Non-pigmented ciliary epithelial cell (primary cell): ENCODE measurements around the gene USH2A.

ENCODE experiments used
- DNase-seq: peaks from one replicate; pipeline ENCODE4 v3.0.0-alpha.2; 2010; ENCODE audit warnings: low read depth

The USH2A gene

GRCh38 chr1:215704089-215704860 is 719.0 kb downstream of the USH2A start:
- no peak for DNase-seq

DNA sequence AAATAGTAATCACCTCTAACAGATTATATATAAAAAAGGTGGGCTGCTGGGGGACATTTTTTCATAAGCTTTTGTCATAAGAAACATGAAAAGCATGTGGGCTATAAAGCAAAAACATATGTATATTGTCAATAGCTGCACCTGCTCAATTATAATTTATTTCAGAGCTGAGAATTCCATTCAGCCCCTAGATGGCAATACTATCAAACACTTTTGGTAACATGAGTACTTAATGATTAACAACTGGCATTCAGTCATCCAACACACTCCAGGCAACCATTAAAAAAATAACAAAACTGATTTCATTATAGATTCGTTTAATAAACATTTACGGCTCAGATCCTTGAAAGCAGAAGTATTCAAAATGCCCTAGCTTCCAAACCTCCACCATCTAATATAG is 741.0 kb downstream of the USH2A start:
- DNase-seq = no peak

DNA sequence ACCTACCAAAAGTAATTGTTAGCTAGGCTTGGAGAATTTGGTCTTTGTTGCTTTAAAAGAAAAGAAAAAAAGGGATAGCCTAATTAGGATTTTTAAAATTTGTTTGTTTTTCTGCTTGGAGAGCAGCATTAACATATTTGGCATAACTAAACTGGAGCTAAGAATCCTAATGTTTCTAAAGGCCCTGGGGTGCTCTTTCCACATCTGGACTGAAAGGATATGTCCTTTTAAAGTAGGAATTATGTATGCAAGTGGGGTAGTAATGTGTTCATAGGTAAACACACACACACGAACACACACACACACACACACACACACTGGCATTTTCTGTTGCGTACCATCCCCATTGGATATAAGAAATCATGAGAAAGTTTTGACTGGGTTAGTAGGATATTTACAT is 742.2 kb downstream of the USH2A start:
- no peak for DNase-seq

- DNase-seq = no peak
Observed at GRCh38 chr1:215679231-215679630, 744.0 kb downstream of the USH2A start.

DNA sequence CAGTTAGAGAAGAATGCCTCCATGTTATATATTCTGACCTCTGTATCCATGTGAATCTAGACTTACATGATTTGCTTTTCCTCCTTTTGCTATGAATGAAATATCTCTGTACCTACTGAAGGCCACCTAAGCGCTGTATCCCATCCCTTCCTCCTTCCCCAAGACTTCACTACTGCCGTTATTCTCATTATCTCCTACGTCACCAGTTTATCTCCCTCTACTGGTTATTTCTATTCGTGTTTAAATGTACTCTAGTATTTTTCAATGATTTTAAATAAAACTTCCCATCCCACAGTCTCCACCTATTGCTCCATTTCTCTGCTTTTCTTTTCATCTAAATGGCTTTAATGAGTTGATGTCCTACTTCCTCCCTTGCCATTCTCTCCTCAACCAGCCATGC is 746.1 kb downstream of the USH2A start:
- DNase-seq = no peak

- DNase-seq = no peak
Observed at GRCh38 chr1:215673943-215674342, 749.3 kb downstream of the USH2A start.

GRCh38 chr1:215672482-215672881 is 750.8 kb downstream of the USH2A start:
- DNase-seq = no peak

GRCh38 chr1:215669806-215670491 is 753.3 kb downstream of the USH2A start:
- no peak for DNase-seq

GRCh38 chr1:215667761-215668160 is 755.5 kb downstream of the USH2A start:
- no peak for DNase-seq

- DNase-seq = peak; percentile 26
Observed at GRCh38 chr1:215665215-215665614, 758.0 kb downstream of the USH2A start.

GRCh38 chr1:215661033-215661432 is 762.2 kb downstream of the USH2A start:
- no peak for DNase-seq

- no peak for DNase-seq
Observed at GRCh38 chr1:215660259-215660658, 763.0 kb downstream of the USH2A start.

DNA sequence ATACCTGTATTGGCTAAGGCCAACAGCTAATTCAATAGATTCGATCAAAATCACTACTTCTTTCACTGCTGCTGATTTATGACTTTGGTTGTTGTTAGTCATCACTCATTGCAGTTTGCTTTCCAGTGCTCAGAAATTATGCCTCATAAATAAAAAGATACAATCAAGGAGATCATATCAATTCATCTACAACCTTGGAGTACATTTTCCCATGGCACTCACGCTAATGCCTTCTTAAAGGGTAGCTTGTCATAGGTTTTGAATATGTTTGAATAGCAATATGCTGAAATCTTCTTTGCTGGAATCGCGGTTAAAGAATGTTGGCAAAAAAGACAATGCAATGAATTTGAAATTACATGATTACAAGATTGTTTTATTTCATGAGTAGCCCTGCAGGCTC is 766.2 kb downstream of the USH2A start:
- DNase-seq = no peak

GRCh38 chr1:215652371-215652770 is 770.9 kb downstream of the USH2A start:
- DNase-seq = no peak

DNA sequence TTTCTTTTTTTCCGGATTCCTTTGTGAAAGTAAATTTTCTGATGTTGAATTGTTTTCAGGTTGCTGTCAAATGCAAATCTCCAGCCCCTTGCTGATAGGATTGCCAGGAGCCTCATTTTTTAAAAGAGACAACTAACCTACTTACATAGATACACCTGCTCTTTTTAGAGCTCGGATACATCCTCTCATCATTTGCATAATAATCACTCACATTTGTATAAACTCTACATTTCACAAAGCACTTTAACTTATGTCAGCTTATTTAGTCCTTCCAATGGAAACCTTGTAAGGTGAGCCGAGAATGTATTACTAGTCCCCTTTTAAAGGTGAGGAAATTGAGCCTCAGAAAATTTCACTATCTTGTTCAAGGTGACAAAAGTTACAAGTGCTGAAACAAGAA is 771.4 kb downstream of the USH2A start:
- DNase-seq = no peak

GRCh38 chr1:215650446-215651149 is 772.6 kb downstream of the USH2A start:
- DNase-seq = no peak

DNA sequence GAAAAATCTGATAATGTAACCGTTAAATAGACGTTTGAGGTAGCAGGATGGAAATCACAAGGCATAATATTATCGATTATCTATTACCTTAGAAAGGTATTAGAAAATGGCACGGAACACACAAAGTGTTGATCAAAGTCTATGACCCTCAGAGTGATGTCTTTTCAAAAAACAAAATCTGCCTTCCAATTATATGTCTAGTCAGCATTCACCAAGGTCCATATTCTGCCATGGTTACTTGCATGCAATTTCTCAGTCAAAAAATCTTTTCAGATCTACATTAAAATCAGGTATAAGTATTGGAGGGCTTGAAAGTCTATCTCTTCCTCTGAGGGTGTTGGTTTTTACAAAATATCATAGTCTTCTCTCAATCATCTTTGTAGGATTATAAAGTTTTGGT is 774.3 kb downstream of the USH2A start:
- DNase-seq = no peak

GRCh38 chr1:215647738-215648137 is 775.5 kb downstream of the USH2A start:
- no peak for DNase-seq

DNA sequence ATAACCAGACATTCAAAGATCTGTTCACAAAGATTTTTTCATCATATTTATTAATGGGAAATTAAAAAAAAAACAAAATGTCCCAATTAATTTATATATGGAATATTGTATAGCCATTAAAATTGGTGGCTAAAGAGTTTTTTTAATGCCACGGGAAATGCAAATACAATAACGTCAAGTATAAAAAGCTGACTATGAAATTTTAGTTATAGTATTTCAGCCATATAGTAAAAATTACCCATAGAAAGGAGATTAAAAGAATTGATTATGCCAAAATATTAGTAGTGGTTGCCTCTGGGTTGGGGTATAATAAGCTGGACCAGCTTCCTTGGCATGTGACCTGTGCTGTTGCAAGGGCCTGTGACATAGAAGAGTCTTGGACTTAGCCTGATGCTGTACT is 777.4 kb downstream of the USH2A start:
- DNase-seq = no peak

GRCh38 chr1:215645182-215645581 is 778.1 kb downstream of the USH2A start:
- no peak for DNase-seq

- no peak for DNase-seq
Observed at GRCh38 chr1:215643592-215644321, 779.5 kb downstream of the USH2A start.

DNA sequence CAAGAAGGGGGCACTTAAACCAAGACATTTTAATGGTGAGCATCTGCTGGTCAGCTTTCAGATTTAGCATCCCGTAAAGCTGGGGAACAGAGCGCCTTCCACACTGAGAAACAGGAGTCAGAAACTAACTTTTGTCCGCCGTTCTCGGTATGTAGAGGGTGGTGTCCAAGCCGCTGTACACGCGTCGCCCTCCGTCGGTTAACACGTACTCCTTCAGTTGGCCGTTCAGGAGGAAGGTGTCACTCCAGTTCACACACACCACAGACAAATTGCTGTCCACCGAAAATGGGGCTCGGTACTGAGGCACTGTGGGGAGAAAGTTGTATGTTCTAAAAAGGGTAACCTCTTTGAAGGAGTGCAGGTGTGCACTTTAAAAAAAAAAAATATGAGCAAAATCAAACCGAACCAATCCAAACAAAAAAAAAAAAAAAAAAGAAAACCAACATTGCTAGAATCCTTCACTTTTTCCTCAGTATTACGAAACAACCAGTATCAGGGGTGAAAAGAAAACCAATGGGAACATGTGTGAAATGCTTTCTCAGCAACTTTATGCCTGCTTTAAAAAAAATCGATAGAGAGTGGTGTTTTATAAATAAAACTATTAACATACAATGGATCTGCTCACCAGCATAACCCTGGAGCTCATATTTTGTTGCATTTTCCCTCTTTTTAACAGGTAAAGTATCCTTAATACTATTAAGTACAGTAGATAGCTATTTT is 782.7 kb downstream of the USH2A start:
- DNase-seq = no peak
